Kidney glomerular epithelial cell (primary cell): Measurements from ENCODE around the gene LMX1A.

Experiments used
- DNase-seq: peaks from one replicate; lab custom pipeline; 2025; lab: John Stamatoyannopoulos, UW

The LMX1A gene

DNA sequence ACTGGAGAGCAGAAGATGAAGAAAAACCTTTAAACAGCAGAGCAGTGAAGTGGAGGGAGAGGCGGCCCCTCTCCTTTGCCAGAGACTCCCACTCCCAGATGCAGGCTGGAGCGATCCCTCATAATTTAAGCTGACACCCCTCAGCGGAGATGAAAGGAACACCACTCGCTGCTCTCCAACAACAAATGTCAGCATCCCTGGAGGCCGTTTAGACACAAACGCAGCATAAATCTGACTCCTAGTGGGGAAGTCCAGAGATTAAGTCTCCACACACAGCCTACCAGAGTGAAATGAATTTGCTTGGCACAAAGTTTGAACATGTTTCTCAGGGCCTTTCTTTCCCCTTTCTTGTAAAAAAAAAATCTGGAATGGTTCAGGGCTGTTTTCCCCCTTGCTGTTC is 137.8 kb downstream of the LMX1A start:
- DNase-seq = no peak

GRCh38 chr1:165217958-165218357 is 138.6 kb downstream of the LMX1A start:
- no peak for DNase-seq

DNA sequence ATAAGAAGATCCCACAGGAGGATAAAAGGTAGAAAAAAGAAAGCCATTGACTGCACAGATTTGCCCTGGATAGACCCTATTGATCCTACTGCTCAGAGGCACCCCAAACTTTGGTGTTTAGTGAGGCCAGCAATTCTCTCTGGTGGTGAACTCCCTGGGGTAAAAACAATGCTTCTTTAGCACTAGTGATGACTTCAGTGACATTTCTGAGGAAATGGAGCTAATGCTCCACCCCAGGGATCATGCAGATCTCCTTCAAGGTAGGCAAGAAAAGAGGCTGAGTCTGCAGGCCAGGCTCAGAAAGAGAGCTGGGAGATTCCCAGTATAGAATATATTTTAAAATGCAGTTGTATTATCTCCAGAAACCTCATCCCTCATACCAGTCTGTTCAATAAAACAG is 140.3 kb downstream of the LMX1A start:
- no peak for DNase-seq

- no peak for DNase-seq
Observed at GRCh38 chr1:165215676-165216075, 140.8 kb downstream of the LMX1A start.

DNA sequence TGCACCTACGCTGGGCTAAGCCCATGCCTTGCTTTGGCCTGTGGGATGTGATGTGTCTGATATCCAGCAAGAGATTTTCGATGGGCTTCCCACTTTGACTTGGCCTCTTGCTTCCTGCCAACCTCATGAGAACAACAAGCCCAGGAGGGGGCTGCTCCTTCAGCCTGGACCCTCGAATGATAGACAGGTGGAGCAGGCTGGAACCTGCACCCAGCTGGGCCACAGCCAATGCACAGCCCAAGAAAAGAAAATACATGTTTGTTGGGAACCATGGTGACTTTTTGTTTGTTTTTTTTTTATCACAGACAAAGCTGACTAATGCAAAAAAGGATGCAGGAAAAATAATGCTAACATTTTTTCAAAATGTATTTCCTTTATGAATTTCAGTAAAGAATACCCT is 144.3 kb downstream of the LMX1A start:
- no peak for DNase-seq

DNA sequence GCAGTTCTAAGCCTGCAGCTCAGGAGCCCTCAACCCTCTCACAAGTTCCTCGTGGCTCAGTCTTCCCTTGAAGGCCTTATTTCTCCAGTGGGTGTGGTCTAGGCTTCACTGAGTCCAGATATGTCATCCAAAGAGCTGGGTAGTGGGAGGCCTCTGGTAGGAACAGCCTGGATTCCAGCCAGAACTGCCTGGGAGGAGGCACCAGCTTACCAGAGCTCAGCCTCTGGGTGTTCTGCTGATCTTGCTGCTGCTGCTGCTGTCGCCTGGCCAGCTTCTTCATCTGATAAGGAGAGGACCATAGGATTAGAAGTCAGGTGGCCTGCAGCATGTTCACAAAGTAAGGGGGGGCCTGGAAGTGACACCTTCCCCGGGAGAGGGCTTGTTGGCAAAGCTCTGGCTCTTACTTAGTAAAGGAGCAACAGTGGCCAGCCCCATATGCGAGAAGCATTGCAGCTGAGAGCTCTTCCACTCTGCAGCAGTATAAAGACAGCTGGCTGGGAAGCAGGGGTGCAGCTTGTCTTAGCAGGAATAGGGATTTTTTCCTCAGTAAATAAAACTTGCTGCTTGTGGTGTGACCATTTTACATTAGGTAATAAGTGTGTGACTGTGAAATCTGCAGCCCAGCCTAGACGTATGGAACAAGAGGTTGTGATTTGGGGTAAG is 148.5 kb downstream of the LMX1A start:
- DNase-seq = no peak

- DNase-seq = no peak
Observed at GRCh38 chr1:165205145-165205544, 151.4 kb downstream of the LMX1A start.

- no peak for DNase-seq
Observed at GRCh38 chr1:165204548-165204947, 152.0 kb downstream of the LMX1A start.

DNA sequence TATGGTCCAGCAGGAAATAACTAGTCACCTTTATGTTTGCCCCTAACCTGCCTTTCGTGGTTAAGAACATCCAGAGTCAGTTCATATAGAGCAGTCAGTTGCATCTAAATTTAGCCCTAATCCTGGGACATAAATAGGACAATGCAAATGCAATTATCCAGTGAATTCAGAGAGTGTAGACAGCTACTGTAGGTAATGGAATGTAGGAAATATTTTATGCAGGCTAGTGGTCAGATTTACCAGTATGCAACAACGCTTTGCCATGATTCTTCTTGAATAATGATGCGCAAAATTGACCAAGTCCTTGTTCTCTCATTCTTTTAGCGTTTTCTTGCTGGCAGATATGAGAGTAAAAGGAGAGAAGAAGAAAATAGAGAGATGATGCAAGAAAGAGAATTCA is 165.4 kb downstream of the LMX1A start:
- DNase-seq = no peak

- DNase-seq = no peak
Observed at GRCh38 chr1:165189913-165190312, 166.6 kb downstream of the LMX1A start.

- no peak for DNase-seq
Observed at GRCh38 chr1:165189011-165189410, 167.5 kb downstream of the LMX1A start.

- no peak for DNase-seq
Observed at GRCh38 chr1:165187031-165188009, 169.2 kb downstream of the LMX1A start.

DNA sequence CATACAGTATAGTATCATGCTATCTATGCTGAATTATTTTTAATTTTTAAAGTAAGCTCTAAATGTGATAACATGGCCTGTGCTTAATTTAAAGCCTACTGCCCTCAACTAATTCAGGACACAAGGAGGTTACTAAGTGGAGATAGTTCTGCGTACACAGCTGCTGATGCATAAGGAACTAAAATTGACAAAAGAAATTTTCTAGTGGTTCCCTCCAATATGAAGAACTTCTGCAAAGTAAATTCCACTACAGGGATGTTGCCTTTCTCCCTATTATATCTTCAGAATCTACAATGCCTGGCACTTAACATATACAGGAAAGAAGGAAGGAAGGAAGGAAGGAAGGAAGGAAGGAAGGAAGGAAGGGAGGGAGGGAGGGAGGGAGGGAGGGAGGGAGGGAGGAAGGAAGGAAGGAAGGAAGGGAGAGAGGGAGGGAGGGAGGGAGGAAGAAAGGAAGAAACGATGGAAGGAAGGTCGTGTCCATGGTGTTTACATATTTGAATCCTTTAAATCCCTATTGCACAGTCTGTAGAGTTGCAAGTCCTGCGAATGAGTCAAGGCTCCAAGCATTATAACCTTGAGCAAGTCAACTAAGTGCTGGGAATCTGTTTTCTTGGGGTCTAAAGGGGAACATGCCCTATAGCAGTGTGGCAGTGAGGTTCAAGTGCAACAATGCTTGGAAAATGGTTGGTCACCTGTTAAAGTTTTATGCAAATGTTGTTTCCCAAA is 171.2 kb downstream of the LMX1A start:
- DNase-seq = no peak

DNA sequence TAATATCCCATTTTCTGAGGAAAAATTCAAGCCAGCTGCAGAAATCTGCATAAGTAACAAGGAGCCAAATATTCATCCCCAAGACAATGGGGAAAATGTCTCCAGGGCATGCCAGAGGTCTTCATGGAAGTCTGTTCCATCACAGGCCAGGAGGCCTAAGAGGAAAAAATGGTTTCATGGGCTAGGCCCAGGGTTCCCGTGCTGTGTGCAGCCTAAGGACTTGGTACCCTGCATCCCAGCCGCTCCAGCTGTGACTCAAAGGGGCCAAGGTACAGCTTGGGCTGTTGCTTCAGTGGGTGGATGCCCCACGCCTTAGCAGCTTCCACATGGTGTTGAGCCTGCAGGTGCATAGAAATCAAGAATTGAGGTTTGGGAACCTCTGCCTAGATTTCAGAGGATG is 173.5 kb downstream of the LMX1A start:
- DNase-seq = no peak

- DNase-seq = no peak
Observed at GRCh38 chr1:165179306-165179705, 177.2 kb downstream of the LMX1A start.

GRCh38 chr1:165174491-165174890 is 182.0 kb downstream of the LMX1A start:
- no peak for DNase-seq

- no peak for DNase-seq
Observed at GRCh38 chr1:165173818-165174217, 182.7 kb downstream of the LMX1A start.

DNA sequence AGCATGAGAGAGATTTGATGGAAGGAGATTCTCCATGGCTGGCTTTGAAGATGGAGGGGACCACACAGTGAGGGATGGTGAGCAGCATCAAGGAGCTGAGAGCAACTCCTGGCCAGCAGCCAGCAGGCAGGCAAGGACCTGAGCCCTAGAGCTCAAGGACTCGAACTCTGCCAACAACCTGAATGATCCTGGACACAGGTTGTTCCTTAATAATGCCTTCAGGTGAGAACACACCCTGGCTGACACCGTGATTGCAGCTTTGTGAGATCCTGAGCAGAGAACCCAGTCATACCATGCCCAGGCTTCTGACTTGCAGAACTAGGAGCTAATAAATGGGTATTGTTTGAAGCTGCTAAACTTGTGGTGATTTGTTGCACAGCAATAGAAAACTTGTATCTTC is 183.1 kb downstream of the LMX1A start:
- no peak for DNase-seq

DNA sequence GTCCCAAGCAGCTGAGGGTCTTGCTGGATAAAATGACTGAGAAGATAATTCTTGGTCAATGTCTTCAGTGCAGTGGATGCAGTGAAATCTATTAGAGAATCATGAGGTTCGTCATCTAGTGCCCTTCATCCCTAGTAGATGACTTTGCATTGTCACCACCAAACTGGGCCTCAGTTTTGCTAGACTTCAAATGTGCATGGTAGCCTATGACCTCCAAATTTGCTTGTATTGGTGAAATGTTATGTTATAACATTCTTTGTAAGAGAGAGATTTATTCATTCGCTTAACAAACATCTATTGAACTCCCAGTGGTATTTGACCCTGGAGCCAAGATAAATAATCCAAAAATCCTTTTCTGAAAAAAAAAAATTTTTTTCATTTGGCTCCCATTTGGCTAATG is 183.8 kb downstream of the LMX1A start:
- no peak for DNase-seq

DNA sequence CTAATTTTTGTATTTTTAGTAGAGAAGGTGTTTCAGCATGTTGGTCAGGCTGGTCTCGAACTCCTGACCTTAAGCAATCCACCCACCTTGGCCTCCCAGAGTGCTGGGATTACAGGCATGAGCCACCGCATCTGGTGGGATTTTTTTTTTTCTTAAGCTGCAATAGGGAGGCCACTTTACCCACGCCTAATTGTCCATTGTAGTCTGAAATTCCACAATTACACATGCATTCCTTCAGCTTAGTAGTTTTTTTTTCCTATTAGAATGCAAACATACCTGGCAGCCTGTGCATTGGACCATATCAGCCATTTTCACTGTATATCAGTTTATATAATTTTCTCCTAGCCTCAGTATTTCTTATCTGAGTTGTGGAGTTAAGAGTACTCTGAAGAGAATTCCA is 186.8 kb downstream of the LMX1A start:
- DNase-seq = no peak

DNA sequence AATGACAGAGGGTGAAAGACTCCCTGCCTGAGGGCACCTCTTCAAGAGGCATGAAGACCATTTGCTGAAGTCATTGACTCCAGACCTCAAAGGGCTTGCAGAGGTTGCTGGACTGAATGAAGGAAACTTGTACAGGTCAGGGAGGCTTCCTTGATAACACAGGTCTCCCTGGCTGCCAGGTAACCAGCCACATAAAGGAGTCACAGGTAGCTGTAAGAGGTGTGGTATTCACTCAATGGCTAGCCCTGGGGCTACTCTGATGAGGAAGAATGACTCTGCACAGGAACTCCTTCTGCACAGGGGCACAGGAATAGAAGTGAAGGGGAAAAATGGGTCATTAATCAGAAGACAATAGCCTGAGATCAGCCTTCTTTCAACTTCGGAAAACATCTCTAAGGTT is 187.5 kb downstream of the LMX1A start:
- DNase-seq = no peak

DNA sequence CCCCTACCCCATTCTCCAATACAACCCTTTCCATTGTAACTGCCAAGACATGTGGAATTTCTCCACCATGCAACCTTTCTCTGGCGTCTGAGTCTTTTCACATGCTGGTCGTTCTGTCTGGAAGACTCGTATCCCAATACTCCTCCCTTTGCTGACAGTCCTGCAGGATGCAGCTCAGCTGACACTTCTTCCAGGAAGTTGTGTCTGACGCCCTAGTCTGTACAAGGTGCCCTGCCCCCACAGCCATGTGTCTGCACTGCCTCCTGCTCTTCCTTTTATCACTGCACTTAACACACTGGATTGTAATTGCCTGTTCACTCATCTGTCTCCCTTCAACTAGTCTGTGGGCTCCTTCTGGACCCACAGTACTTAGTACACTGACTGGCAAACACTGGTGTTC is 188.0 kb downstream of the LMX1A start:
- no peak for DNase-seq
